ENCODE results near the gene OSBP2. TPM values are rescaled to one million over a fixed set of nuclear protein-coding genes. Genes with fewer than 3 reads are reported as not detected.

Gene OSBP2
- total RNA-seq, 2 donors from 2014 or later, result 6.8 to 11.1 TPM

DNA sequence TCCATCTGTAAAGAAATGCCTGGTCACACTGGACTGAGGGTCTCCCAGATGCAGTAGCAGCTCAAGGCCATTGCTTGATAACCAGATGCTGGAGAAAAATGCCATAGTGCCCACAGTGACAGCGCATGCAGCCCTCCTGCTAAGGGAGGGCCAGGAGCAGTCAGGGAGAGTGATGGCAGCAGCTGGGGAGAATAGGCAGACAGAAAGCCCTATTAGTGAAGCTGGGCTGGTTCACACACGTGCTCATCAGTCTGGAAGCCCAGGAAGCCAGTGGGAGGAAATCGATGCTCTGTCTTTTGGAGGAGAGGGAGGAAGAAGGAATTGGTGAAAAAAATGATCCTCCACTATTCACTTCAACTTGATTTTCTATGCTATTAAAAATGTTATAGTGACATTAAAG, 82.9 kb downstream of the OSBP2 start:
- Mint-ChIP-seq H3K27me3 (ENCODE audit: insufficient read depth) (no peaks in the 10 kb centered on the region), H3K4me3 (no peak overlapping the region), H3K9me3 (no peaks in the 10 kb centered on the region), H3K36me3 (ENCODE audit: low read depth) (no peaks in the 10 kb centered on the region), H3K4me1 (peaks cover 11% of the 10 kb centered on the region), H3K27ac (no peak overlapping the region)
- Histone ChIP-seq H3K9ac (ENCODE audit: extremely low read depth, low read length, poor library complexity, severe bottlenecking) (no peak overlapping the region), H3K27ac (ENCODE audit: low read depth, low read length) (no peak overlapping the region), H3K9me3 (ENCODE audit: control insufficient read depth, low read length) (no peaks in the 10 kb centered on the region), H3K4me1 (ENCODE audit: control insufficient read depth, insufficient read depth, low read length) (no peaks in the 10 kb centered on the region), H3K36me3 (ENCODE audit: control insufficient read depth, insufficient read depth, low read length) (no peaks in the 10 kb centered on the region), H3K27me3 (ENCODE audit: control insufficient read depth, insufficient read depth, low read length, poor library complexity, severe bottlenecking) (no peaks in the 10 kb centered on the region), H3K4me3 (ENCODE audit: low read length) (no peak overlapping the region)
- TF ChIP-seq, protein P1, sequence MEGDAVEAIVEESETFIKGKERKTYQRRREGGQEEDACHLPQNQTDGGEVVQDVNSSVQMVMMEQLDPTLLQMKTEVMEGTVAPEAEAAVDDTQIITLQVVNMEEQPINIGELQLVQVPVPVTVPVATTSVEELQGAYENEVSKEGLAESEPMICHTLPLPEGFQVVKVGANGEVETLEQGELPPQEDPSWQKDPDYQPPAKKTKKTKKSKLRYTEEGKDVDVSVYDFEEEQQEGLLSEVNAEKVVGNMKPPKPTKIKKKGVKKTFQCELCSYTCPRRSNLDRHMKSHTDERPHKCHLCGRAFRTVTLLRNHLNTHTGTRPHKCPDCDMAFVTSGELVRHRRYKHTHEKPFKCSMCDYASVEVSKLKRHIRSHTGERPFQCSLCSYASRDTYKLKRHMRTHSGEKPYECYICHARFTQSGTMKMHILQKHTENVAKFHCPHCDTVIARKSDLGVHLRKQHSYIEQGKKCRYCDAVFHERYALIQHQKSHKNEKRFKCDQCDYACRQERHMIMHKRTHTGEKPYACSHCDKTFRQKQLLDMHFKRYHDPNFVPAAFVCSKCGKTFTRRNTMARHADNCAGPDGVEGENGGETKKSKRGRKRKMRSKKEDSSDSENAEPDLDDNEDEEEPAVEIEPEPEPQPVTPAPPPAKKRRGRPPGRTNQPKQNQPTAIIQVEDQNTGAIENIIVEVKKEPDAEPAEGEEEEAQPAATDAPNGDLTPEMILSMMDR (conservative IDR thresholded peaks at IDR 0.05), result no peak
- no peak for DNase-seq
- 82 to 95% methylated on average over 2 to 3 of the region's 3 CpGs for WGBS, 2 experiments (ENCODE audit: insufficient coverage in 1 of 2, insufficient read length in 1 of 2)

DNA sequence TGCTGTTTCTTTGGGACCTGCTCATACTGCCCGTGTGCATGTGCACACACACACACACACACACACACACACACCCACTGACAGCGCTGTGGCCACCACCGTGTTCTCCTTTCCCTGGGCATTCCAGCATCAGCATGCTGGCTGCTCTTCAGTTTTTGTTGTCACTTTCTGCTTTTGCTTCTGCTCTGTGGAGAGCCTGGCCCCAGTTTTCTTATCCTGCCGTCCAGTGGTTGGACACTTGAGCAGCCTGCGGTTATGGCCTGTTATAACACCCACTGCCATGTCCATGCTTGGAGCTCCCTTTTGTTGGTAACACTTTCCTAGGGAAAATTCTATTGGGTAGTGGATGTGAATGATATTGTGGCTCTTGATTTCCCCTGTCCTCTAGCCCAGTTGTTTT, 83.6 kb downstream of the OSBP2 start:
- Mint-ChIP-seq H3K9me3 (no peaks in the 10 kb centered on the region), H3K27me3 (ENCODE audit: insufficient read depth) (no peaks in the 10 kb centered on the region), H3K4me1 (peaks cover 12% of the 10 kb centered on the region), H3K4me3 (no peak overlapping the region), H3K27ac (no peak overlapping the region), H3K36me3 (ENCODE audit: low read depth) (no peaks in the 10 kb centered on the region)
- 93 to 100% methylated on average over 1 to 5 of the region's 5 CpGs for WGBS, 2 experiments (ENCODE audit: insufficient coverage in 1 of 2, insufficient read length in 1 of 2)
- no peak overlapping the region for H3K27ac ChIP-seq (ENCODE audit: low read depth, low read length)
- H3K4me1 ChIP-seq (ENCODE audit: control insufficient read depth, insufficient read depth, low read length), result no peaks in the 10 kb centered on the region
- DNase-seq, result no peak
- no peaks in the 10 kb centered on the region for H3K27me3 ChIP-seq (ENCODE audit: control insufficient read depth, insufficient read depth, low read length, poor library complexity, severe bottlenecking)
- H3K36me3 ChIP-seq (ENCODE audit: control insufficient read depth, insufficient read depth, low read length), result no peaks in the 10 kb centered on the region
- H3K4me3 ChIP-seq (ENCODE audit: low read length), result no peak overlapping the region
- H3K9me3 ChIP-seq (ENCODE audit: control insufficient read depth, low read length), result no peaks in the 10 kb centered on the region
- TF ChIP-seq, protein P1 (conservative IDR thresholded peaks at IDR 0.05), result no peak
- H3K9ac ChIP-seq (ENCODE audit: extremely low read depth, low read length, poor library complexity, severe bottlenecking), result no peak overlapping the region

DNA sequence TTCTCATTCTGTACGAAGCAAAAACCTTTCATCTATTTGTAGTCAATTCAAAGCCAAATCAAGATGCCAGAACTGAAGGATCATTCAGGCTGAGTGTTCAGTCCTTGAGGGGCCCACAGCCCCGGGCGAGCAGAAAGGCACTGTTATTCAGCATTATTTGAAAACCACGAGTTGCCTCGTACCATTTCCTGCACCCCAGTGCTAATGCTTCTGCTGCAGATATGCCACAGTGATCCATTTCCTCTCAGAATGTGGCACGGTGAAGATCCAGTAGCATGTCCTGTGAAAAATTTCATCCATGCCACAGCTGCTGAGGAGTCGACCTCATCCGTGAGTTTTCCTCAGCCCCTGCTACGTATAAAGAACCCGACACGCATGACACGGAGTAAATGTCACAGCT, 85.4 kb downstream of the OSBP2 start:
- H3K27me3 Mint-ChIP-seq (ENCODE audit: insufficient read depth), result no peaks in the 10 kb centered on the region
- no peak overlapping the region for H3K4me3 Mint-ChIP-seq
- no peaks in the 10 kb centered on the region for H3K9me3 Mint-ChIP-seq
- Histone ChIP-seq H3K4me1 (ENCODE audit: control insufficient read depth, insufficient read depth, low read length) (no peaks in the 10 kb centered on the region), H3K9ac (ENCODE audit: extremely low read depth, low read length, poor library complexity, severe bottlenecking) (no peak overlapping the region), H3K27me3 (ENCODE audit: control insufficient read depth, insufficient read depth, low read length, poor library complexity, severe bottlenecking) (no peaks in the 10 kb centered on the region), H3K4me3 (ENCODE audit: low read length) (no peak overlapping the region), H3K27ac (ENCODE audit: low read depth, low read length) (no peak overlapping the region), H3K36me3 (ENCODE audit: control insufficient read depth, insufficient read depth, low read length) (no peaks in the 10 kb centered on the region), H3K9me3 (ENCODE audit: control insufficient read depth, low read length) (no peaks in the 10 kb centered on the region)
- no peak for DNase-seq
- TF ChIP-seq, protein P1 (conservative IDR thresholded peaks at IDR 0.05), result no peak
- peaks cover 12% of the 10 kb centered on the region for H3K4me1 Mint-ChIP-seq
- WGBS, 2 experiments (ENCODE audit: insufficient coverage in 1 of 2, insufficient read length in 1 of 2), result 89 to 90% methylated on average over 12 of the region's 12 CpGs
- H3K27ac Mint-ChIP-seq, result no peak overlapping the region
- no peaks in the 10 kb centered on the region for H3K36me3 Mint-ChIP-seq (ENCODE audit: low read depth)
